ENCODE measurements around the gene HTRA2.

HTRA2 gene

DNA sequence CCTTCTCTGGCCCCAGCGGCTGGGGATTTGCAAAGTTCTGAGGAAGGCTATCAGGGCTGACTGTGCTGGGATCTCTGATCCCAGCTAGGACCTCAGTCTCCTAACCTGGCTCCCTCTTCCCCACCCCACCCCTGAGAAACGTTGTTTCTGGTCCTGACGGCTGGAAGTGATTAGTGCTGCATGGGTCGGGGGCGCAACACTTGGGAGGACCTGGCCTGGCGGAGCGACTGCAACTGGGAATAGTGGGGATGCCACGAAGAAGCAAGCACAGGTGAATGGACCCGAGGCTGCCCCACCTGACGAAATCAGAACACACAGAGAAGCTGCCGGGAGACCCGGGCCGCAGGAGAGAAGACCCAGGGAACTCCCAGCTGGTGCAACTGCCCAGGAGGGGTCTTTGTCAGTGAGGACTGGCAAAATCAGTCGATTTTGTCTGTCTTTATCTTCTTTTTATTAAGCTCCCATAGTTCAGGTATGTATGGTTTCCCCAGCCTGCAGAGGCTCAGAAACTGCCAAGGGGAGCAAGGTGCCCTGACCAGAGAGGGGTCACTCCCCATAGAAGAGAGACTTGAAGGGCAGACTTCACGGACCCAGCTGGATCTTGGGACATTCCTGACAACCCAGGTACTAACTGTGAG, 29.7 kb upstream of the HTRA2 start:
- no peak for FAIRE-seq
- DNase-seq (ENCODE audit: extremely low spot score, insufficient read length, low read depth), result no peak

DNA sequence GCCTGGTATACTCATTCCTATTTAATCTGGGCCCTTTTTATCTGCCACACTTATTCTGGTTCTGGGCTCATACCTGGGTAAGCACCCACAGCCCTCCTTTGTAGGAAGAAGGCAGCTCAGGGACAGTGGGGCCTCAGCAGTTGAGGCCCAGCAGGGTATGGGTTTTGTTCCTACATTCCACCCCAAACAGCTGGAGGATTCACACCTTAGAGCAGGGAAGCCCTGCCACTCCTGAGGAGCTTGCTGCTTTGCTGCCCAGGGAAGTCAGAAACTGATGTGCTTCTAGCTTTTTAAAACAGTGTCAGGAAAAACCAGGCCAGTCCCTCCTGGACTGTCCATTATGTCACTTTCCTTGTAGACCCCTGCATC, 29.2 kb upstream of the HTRA2 start:
- FAIRE-seq (no peak), DNase-seq (ENCODE audit: extremely low spot score, insufficient read length, low read depth) (no peak)

DNA sequence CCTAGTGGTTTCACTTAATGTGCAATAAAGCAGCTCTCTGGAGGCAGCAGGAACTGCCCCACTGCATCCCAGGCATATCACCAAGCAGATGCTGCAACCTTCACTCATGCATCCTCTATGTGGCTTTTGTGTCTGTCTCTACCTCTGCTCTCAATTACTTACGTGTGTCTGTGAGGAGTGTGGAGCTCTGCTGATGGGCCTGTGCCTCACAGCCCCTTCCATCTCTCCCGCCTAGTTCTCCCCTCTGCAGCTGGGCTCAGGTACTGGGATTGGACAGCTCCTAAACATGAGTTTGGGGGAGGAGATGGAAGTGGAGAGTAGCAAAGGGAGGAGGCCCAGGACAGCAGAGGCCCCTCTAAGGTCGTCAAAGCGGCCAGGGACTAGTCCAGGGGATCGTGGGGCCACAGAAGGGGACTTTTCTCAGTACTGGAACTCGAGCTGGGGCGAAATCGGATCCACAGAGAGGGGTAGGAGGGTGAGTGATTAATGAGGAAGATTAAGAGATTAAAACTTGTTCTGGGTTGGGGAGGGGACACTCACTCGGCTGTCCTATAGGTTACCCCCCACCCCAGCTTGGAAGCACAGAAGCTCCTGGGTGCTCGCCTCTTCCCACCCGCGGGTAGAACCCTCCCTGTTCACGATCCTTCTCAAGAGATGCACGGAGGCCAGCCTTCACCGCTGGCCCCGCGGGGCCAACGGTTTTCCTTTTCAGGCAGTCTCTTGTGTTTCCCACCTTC, 28.2 kb upstream of the HTRA2 start:
- DNase-seq (ENCODE audit: extremely low spot score, insufficient read length, low read depth) (no peak), FAIRE-seq (no peak)

DNA sequence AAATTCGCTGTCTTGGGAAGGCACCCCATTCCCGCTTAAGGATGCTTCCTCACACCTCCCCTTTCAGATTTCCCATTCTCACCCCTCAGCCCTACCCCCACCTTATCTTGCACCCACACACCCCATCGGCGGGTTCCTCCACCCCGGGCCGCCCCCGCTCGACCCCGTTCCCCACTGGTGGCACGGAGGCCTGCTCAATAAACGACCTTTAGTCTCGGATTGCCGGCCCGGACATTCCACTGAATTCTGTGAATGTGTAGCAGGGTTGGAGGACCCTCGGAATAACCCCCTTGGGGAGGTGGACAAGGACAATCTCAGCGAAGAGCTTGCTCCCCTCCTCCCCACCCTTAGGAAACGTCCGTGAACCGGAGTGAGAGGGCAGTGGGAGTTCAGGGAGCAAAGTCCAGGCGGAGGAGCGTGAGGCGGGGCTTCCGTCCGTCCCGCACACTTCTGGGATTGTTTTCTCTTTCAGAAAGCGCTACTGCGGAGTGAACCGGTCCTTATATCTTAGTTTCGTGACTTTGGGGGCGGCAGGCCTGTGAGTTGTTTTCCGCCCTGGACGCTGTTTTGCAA, 27.5 kb upstream of the HTRA2 start:
- FAIRE-seq (no peak), DNase-seq (ENCODE audit: extremely low spot score, insufficient read length, low read depth) (no peak)

DNA sequence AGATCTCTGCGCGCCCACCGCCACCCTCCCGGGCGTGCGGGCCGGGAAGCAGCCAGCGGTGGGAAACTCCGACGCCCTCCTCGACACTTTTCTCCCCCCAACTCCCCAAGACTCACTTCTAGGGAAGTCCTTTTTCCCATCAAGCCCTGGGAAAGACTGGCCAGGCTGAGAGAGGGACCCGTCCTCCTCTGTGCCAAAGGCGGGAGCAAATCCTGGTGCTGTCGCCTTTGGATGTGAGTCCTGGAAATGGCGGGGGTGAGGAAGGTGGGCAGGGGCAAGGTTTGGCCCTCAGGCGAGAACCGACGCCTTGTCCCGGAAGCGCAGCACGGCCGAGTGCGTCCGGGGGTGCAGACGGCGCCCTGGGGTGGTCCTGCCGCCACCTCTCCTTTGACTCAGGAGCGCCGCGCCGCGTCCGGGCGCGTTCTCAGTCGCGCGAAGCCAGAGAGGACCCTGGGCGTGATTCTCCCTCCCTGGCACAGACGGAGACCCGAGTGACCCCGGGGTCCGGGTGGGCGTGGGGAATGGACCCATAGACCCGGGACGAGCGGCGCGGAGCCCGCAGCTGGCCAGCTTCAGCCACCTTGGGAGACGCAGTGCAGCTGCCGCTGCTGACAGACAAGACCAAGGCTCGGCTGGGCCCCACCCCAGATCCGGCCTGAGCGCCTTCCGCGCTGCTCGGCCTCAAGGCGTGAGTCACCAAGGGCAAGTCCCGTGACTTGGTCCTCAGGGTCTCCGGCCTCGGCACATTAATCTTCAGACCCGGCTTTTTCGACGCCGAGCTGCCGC, 26.8 kb upstream of the HTRA2 start:
- DNase-seq (ENCODE audit: extremely low spot score, insufficient read length, low read depth), result peak; percentile 58
- peak; percentile 66 for FAIRE-seq

DNA sequence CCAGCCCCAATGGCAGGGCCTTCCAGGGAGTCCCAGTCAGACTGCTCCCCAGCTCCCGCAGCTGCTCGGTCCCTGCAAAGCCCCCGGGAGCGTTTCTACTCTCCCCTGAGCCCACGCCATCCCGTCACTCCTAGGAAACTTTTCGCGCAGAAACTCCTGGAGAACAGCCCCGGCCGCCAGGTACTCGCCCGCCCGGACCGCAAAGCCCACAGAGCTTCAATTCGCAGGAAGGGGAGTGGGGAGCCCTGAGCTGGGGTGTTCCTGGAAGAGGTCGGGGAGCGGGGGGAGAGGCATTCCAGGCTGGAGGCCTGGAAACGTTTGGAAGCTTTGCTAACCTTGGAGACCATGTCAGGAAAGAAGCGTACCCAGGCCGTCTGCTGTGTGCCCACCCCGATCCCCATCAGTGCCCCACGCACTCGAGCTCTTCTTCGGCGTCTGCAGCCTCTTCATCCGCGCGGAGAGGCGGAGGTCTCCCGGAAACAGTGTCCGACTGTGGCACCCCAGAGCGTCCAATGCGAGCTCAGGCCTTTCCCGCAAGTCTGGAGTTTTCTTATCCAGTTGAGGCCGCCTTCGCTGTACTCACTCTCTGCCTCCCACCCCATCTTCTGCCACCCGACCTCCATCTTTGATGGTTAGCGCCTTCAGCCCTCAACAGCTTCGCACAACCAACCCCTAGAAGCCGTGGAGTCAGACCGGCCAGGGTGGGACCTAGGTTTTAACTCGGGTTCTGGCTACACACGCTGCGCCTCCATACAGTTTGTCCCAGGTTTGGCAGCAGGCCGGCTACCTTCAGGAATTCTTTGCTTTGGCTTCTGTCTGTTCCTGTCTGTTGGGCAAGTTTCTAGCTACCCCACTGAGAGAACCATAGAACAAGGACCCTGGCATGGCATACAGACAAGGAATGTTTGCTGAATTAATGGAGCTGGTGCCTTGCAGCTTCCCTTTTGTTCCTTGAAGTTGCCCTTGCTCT, 25.9 kb upstream of the HTRA2 start:
- DNase-seq (ENCODE audit: extremely low spot score, insufficient read length, low read depth), result no peak
- FAIRE-seq, result no peak

DNA sequence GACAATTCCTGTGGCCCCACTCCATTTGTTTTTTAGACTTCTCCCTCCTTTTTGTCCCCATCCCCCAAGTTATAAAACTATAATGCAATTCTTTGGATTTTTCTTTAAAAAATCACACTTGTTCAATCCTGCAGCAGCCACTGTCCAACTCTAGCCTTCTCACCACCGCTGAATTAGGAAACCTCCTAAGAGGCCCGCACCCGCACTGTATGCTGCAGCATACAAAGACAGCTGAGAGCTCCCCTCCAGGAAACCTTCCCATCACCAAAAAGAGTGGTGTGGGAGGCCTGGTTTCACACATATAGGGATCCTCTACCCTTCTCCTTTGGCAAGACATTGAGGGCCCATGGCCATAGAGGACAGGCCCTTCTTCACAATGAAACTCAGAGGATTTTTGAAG, 25.1 kb upstream of the HTRA2 start:
- no peak for DNase-seq (ENCODE audit: extremely low spot score, insufficient read length, low read depth)
- FAIRE-seq, result no peak

DNA sequence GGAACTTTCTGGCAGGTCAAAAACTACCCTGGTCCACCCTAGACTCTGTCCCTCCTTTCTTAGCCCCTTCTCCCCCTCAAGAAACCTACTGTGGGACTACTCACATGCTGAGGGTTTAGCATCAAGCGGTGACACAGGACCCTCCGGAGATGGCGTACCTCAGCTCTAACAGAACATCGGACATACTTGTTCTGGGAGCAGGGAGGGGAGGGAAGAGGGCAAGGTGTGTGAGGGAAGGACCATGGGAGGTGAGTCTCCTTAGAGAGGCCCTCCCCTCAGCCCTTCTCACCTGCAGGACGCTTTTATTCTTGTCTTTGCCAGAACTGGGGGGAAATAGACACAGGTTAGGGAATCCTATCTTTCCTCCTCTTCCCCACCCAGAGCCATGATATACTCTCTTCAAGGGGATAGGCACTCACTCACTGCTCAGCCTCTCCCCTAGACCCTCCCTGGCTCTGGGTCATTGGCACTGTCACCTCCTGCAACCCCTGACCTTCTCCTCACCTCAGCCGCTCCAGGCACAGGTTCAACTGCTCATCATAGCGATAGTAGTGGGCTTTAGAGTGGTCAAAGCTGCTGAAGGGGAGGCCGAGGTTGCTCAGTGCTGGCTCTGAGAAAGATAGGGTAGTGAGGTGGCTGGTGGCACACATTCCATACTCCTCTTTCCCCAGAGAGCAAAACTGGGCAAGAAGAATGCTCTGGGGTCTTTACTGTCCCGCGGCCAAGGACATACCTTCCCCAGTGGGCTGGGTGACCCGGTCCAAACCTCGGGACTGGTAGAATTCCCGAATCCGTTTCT, 24.1 kb upstream of the HTRA2 start:
- DNase-seq (ENCODE audit: extremely low spot score, insufficient read length, low read depth), result no peak
- FAIRE-seq, result no peak

DNA sequence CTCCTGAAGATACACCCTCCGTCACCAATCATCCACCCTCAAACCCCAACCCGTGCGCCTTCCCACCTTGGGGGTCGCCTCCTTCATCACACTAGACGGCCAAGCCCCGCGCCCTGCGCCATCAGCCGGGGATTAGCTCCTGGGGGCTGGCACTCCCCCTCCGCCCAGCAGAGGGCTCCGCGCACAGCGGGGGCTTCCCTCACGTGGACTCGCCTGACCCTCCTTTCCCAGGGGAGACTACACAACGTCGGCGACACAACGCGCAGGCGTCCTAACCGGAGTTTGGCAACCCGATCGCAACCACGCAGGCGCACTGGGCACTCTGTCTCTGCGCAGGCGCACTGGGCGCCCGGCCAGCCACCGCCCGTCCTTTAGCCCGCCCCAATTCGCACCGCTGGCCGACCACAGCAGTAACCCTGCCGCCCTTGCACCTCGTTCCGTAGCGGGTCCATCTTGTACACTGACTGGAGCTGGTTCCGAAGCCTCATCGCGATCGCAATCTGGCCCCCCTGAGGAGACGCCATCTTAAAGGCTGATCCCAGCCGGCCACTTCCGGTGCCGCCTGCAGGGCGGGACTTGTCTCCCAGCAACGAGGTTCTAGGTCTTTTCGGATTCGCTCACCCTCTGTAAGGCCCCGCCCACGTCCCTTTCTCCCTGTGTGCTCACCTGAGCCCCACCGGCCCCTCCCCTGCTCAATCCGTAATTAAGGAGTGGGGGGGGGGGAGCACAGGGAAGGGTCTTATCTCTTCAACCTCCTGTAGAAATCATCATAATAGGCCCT, 22.4 kb upstream of the HTRA2 start, which contains the start of gene PCGF1:
PCGF1 (minus strand) TSS at position 551 of the 781 bp plus-strand sequence; CDS start at position 524, 27 bp downstream.
- FAIRE-seq (peak; percentile 93), DNase-seq (ENCODE audit: extremely low spot score, insufficient read length, low read depth) (peak; percentile 90)

DNA sequence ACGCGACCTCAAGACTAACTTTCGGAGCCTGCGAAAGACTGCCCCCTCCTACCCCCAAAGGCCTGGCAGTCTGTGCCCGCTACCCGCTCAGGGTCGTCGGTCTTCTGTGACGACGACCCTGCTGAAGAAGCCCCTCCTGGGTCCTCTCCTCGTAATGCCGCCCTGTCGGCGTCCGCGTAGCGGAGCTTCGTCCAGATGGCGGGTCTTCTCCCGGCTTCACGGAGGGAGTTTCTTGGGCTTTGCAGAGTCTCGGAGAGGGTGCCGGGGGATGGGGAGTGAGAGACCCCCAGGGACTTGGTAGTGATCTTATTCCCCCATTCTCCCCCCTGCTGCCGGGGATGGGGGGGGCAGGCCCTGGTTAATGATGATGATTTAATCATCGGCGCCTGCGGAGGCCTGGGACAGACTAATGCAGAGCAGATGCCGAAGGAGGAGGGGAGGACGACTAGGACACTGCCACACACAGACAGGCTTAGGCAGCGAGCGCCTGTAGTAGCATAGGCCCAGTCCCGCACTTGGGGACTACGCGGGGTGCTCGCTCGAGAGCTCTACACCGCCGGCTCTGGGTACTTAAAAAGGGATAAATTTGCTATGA, 21.7 kb upstream of the HTRA2 start:
- no peak for DNase-seq (ENCODE audit: extremely low spot score, insufficient read length, low read depth)
- no peak for FAIRE-seq

DNA sequence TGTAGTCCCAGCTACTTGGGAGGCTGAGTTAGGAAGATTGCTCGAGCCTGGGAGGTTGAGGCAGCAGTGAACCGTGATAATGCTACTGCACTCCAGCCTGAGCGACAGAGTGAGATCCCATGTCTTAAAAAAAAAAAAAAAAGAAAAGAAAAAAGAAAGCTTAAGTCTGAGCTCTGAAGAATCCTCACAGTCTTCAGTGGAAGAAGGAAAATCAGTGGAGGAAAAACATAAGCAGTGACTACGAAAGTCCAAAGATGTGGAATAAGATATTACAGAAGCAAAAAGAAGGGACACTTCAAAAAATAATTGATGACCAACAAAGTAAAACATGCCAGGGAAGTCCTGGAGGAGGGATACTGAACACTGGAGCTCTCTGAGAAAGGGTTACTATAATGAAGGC, 19.5 kb upstream of the HTRA2 start:
- FAIRE-seq, result no peak
- no peak for DNase-seq (ENCODE audit: extremely low spot score, insufficient read length, low read depth)

DNA sequence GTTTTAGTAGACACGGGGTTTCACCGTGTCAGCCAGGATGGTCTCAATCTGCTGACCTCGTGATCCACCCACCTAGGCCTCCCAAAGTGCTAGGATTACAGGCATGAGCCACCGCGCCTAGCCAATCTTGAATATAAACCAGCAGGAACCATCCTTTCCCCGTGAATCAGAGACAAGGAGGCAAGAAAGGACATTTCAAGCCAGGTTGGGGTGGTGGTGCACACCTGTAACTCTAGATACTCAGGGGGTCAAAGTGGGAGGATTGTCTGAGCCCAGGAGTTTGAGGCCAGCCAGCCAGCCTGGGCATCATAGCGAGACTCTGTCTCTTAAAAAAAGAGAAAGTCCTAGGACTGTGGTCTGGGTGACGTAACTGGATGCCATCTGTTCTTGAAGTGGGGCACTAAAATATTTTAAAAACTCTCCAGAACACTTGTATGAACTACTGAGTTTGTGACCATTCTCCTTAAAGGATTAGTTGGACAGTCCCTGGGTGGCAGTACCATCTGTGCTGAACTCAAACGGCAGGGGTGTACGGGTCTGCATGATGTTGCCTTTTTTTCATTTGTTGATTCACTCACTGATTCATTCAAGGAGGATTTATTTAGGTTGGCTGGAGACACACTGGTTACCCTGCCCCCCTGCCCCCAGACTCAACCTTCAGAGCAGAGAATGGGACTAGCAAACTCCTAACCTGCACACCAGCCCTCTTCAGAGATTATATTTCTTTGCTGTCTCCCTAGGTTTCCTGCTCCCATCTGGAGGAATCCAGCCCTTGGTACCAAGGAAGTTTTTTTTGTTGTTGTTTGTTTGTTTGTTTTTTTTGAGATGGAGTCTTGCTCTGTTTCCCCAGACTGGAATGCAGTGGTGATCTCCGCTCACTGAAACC, 18.4 kb upstream of the HTRA2 start:
- DNase-seq (ENCODE audit: extremely low spot score, insufficient read length, low read depth) (no peak), FAIRE-seq (no peak)

DNA sequence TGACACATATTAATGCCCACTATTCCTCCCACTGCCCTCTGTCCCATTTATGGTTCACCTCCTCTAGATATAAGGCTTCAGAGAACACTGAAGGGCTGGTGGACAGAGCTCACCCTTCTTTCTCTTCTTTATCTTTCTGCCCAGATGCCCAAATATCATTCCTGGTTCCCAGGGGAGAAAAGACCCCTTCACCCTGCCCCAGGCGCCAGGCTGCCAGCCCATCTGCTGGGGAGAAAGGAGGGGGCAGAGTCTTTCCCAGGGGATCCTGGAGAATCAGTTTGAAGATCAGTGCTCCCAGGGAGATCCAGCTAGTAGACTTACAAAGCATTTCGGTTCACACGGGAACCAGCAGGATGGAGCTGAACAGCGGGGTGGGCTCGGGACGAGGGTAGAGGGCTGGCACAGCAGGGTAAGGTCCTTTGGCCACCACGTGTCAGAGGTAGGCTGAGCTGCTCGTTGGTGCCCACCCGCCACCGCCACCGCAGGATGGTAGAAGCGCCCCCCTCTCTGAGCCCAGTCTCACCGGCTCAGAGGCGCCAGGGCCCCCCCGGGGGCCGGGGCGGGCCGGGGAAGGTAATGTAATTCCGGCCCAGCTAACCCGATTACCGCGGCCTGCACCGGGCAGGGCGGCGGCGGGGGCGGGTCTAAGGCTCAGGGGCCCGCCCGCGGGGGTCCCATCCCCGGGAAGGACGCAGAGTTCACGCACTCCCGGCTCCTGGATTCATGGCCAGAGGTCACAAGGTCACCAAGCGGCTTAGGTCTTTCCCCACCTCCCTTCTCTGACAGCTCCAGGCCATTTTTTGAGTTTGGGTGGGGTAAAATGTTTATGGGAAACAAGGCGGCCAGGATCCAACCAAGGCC, 16.8 kb upstream of the HTRA2 start:
- FAIRE-seq (no peak), DNase-seq (ENCODE audit: extremely low spot score, insufficient read length, low read depth) (no peak)

DNA sequence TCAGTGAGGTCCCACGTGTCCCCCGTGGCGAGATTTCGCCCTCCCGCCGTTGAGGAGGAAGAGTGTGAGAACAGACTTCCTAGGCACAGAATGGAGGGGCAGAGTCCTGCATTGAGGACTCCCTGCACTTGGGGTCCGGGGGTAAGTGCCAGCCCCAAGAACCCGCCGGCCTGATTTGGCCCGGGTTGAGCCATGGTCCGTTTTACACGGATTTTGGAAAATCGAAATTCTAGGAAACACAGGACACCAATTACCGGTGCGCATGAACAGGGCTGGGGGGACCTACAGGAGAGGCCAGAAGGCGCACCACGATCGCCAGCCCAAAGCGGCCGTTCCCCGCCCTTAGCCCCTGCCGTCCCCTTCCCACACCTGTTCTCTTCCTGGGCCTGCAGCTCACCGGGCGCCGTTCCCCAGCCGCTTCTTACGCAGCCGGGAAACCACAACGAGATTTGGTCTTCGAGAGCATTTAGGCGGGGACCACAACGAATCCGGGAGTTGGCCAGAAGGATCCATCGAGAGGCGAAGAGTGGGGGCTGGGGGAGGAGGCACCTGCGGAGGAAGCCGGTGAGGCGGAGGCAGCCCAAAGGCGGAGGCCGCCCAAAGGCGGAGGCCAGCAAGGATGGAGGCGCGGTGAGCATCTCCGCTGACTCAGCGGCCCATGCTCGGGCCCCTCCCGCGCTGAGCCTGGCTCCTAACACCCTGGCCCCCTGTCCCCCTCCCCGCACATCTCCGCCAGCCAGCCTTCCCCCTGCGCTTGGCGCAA, 15.9 kb upstream of the HTRA2 start:
- FAIRE-seq (no peak), DNase-seq (ENCODE audit: extremely low spot score, insufficient read length, low read depth) (no peak)
